ENCODE results near the gene DENND1A.
"Not testable (repeated sequence)": the region's sequence is repeated elsewhere in the genome, so short reads cannot be mapped to it uniquely, and the experiment has no call there.

DENND1A gene

DNA sequence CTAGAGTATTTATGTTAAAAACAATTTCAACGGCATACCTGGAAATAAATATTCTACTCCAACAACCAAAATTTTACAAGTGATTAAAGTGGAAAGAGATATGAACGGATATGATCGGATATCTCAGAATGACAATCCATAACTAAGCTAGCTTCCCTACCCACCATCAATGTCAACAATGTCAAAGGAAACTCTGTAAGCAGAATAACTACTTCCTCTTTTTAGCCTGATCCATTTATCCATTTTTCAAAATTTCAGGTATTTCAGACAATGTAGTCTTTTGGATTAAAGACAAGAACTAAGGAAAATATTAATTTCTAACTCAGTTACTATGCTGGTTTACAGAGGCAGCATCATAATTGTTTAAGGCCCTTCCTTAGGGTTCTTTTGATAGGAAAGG lies 188.7 kb downstream of the DENND1A start:
- FAIRE-seq (no peak), DNase-seq (ENCODE audit: insufficient read length, low spot score) (no peak)
- TF ChIP-seq, protein P1, sequence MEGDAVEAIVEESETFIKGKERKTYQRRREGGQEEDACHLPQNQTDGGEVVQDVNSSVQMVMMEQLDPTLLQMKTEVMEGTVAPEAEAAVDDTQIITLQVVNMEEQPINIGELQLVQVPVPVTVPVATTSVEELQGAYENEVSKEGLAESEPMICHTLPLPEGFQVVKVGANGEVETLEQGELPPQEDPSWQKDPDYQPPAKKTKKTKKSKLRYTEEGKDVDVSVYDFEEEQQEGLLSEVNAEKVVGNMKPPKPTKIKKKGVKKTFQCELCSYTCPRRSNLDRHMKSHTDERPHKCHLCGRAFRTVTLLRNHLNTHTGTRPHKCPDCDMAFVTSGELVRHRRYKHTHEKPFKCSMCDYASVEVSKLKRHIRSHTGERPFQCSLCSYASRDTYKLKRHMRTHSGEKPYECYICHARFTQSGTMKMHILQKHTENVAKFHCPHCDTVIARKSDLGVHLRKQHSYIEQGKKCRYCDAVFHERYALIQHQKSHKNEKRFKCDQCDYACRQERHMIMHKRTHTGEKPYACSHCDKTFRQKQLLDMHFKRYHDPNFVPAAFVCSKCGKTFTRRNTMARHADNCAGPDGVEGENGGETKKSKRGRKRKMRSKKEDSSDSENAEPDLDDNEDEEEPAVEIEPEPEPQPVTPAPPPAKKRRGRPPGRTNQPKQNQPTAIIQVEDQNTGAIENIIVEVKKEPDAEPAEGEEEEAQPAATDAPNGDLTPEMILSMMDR (IDR thresholded peaks at IDR 0.05; ENCODE audit: insufficient read depth, missing control alignments) = no peak

DNA sequence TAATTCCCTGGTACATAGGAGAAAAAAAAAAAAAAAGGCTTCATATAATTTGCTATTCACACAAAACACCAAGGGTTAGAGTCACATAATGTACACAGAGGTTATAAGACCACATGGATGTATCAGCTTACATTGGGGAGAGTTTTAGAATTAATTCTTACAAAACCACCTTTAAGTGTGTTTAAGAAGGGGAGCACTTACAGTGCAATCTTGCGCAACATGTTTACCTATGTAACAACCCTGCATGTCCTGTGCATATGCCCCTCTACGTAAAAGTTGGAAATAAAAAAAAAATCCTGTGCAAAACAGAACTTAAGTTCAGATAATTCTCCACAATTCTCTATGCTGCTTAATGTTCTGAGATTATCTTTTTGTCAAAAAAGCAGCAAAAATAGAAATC lies 190.0 kb downstream of the DENND1A start:
- FAIRE-seq (no peak), DNase-seq (ENCODE audit: insufficient read length, low spot score) (no peak)
- TF ChIP-seq, protein P1 (IDR thresholded peaks at IDR 0.05; ENCODE audit: insufficient read depth, missing control alignments) = no peak

DNA sequence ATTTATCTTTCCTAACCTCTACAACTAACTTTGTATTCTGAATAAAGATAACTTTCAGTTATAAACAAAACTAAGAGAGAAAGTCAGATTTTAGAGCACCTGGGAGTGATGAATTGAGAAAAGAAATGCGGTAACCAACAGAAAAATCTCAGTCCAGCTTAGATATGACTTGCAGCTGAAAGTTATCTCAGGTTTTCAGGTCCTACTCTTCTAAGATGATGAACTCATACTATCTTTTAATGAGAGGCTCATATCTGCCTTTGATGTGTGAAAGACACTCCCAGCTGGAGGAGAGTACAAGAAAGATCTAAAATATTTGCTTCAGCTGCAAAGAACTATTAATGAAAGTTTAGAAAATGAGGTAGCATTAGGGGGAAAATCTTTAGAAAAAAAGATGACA lies 190.5 kb downstream of the DENND1A start:
- FAIRE-seq (no peak), DNase-seq (ENCODE audit: insufficient read length, low spot score) (no peak)
- TF ChIP-seq, protein P1 (IDR thresholded peaks at IDR 0.05; ENCODE audit: insufficient read depth, missing control alignments) = no peak

DNA sequence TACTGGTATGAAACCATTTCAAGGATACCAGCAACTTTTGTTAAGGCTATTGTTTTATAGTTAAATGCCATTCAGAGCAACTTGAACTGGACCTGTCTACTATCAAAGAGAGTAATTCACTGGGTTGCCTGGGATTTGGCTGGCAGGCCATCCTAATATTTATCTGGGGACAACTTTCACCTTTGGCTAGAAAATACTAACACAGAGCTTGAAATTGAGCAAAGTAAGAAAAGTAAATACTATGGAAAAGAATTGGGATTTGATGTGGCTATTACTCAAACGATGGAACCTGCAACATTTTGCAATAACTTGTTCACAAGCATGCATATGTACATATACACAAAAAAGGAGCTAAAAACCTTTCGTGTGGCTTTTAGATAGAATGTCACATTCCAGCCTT lies 191.3 kb downstream of the DENND1A start:
- DNase-seq (ENCODE audit: insufficient read length, low spot score) = no peak
- no peak for FAIRE-seq
- TF ChIP-seq, protein P1 (IDR thresholded peaks at IDR 0.05; ENCODE audit: insufficient read depth, missing control alignments) = no peak

DNA sequence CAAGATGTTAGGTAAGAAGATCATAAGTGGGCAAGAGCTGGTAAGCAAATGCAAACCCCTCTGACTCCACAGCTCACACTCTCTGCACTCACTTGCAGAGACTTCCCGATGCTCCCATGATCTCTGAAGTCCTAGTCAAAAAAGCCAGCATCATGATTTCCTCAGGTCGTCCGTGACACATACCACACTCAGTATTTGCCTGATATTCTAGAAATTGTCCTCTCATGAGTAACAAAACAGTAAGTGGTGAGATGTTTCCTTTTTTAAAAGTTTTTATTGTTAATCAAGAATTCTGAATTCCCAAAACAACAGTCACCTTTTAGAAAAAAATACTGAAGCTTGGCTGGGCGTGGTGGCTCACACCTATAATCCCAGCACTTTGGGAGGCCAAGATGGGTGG lies 194.6 kb downstream of the DENND1A start:
- TF ChIP-seq, protein P1 (IDR thresholded peaks at IDR 0.05; ENCODE audit: insufficient read depth, missing control alignments) = no peak
- FAIRE-seq (no peak), DNase-seq (ENCODE audit: insufficient read length, low spot score) (no peak)

DNA sequence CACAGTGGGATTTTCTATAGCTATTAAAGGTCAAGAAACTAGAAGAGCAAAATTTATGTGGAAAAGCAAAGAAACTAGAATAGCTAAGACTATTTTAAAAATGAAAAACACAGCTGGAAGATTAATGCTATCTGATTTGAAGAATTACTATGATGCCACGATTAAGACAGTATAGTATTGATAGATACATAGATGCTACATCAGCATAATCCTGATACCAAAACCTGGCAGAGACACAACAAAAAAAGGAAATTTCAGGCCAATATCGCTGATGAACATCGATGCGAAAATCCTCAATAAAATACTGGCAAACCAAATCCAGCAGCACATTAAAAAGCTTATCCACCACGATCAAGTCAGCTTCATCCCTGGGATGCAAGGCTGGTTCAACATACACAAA lies 201.4 kb downstream of the DENND1A start:
- DNase-seq (ENCODE audit: insufficient read length, low spot score); FAIRE-seq: not testable (repeated sequence)

DNA sequence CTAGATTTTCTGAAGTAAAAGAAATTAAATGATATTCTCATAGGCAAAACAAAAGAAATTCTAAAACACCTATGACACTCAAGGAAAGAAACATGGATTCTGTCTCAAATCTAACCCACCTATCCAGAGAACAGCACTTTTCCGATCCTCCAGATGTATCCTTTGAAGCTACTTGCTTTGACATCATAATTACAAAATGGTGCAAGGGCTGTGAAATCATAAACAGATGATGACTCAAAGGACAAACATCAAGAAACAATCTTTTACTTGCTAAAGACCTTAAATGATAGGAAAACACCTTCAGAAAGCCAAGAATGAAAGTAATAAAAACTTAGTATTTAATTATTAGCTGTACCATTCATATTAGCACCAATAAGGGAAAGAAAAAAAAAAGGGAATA lies 202.6 kb downstream of the DENND1A start:
- no peak for FAIRE-seq
- DNase-seq (ENCODE audit: insufficient read length, low spot score) = no peak

More for the DNA sequence above, 202.6 kb downstream of the DENND1A start:
- TF ChIP-seq, protein P1 (IDR thresholded peaks at IDR 0.05; ENCODE audit: insufficient read depth, missing control alignments) = no peak

Data from D721Med (cell line).